K562 (cell line): ENCODE results near the gene COG2. TPM values are rescaled to one million over a fixed set of nuclear protein-coding genes. Genes with fewer than 3 reads are reported as not detected.
A peak's percentile ranks its signal among the peaks of the same experiment; 100 is the strongest.

Experiments used
- CBFB ChIP-seq: sonication (generic); formaldehyde crosslinking; IDR thresholded peaks from 2 replicates; pipeline ENCODE4 v1.4.0; 2020; ENCODE audit warnings: mild to moderate bottlenecking, missing genetic modification reagents
- CREB1 ChIP-seq, 2 experiments: sonication (generic) in 1 of 2; formaldehyde crosslinking in 1 of 2; IDR thresholded peaks; 2 replicates each; pipeline versions ENCODE4 v1.6.1 to v1.8.0; 2012 to 2022; ENCODE audit warnings: inconsistent platforms in 1 of 2, mild to moderate bottlenecking in 1 of 2, missing genetic modification reagents in 1 of 2, moderate library complexity in 1 of 2
- E2F4 ChIP-seq: sonication (generic); formaldehyde crosslinking; IDR thresholded peaks from 2 replicates; pipeline ENCODE4 v1.8.0; 2022; ENCODE audit warnings: mild to moderate bottlenecking, low read depth, missing genetic modification reagents
- GTF3C2 ChIP-seq: IDR thresholded peaks from 3 replicates; pipeline ENCODE4 v1.6.1; 2011; ENCODE audit warnings: borderline replicate concordance, mild to moderate bottlenecking, moderate library complexity; ENCODE audit not compliant: insufficient read length; ENCODE audit errors: extremely low read depth
- IRF2 ChIP-seq: sonication (generic); formaldehyde crosslinking; IDR thresholded peaks from 2 replicates; pipeline ENCODE4 v1.8.1; 2022; ENCODE audit warnings: mild to moderate bottlenecking, missing genetic modification reagents
- MAZ ChIP-seq, 2 experiments: fragments of 450-650 bp in 1 of 2; sonication (generic) in 1 of 2; formaldehyde crosslinking; IDR thresholded peaks in 1 of 2; conservative IDR thresholded peaks in 1 of 2; 2 replicates each; pipeline versions ENCODE4 v1.4.0 to v1.5.0; 2020; ENCODE audit warnings: mild to moderate bottlenecking in 1 of 2, missing genetic modification reagents in 1 of 2
- PHB ChIP-seq: fragments of 250-450 bp; sonication (Bioruptor Pico); IDR thresholded peaks from 2 replicates; pipeline ENCODE4 v1.5.0; 2021
- PHF20 ChIP-seq: fragments of 450-650 bp; IDR thresholded peaks from 2 replicates; pipeline ENCODE4 v1.6.1; 2018; ENCODE audit not compliant: partially characterized antibody
- PRDM10 ChIP-seq: fragments of 450-650 bp; IDR thresholded peaks from 2 replicates; pipeline ENCODE4 v1.6.1; 2018; ENCODE audit not compliant: partially characterized antibody
- PREB ChIP-seq: sonication (generic); formaldehyde crosslinking; IDR thresholded peaks from 2 replicates; pipeline ENCODE4 v1.8.1; 2023; ENCODE audit warnings: mild to moderate bottlenecking, missing genetic modification reagents
- RAD51 ChIP-seq: fragments of 450-650 bp; IDR thresholded peaks from 2 replicates; pipeline ENCODE4 v1.7.1; 2016; ENCODE audit warnings: low read depth, mild to moderate bottlenecking, borderline replicate concordance
- SIN3A ChIP-seq, 2 experiments: fragments of 150-350 bp in 1 of 2; IDR thresholded peaks; 2 replicates each; pipeline ENCODE4 v1.6.1; 2011 to 2016; ENCODE audit warnings: borderline replicate concordance in 2 of 2, low read depth in 2 of 2, low read length in 2 of 2, mild to moderate bottlenecking in 2 of 2, moderate library complexity in 2 of 2; ENCODE audit not compliant: control insufficient read depth in 1 of 2
- SIX5 ChIP-seq, 2 experiments: IDR thresholded peaks; 2 replicates each; pipeline ENCODE4 v1.6.1; 2011; ENCODE audit warnings: low read length in 2 of 2, borderline replicate concordance in 1 of 2, low read depth in 1 of 2, mild to moderate bottlenecking in 1 of 2, moderate library complexity in 1 of 2; ENCODE audit not compliant: insufficient read depth in 1 of 2
- TAF1 ChIP-seq: IDR thresholded peaks from 2 replicates; pipeline ENCODE4 v1.6.1; 2011; ENCODE audit warnings: mild to moderate bottlenecking, low read length, moderate library complexity; ENCODE audit not compliant: insufficient read depth, control insufficient read depth, severe bottlenecking; ENCODE audit errors: extremely low read depth
- TEAD2 ChIP-seq: fragments of 450-650 bp; IDR thresholded peaks from 2 replicates; pipeline ENCODE4 v1.6.1; 2016; ENCODE audit warnings: missing genetic modification characterization, control low read depth, missing compliant biosample characterization
- ZNF282 ChIP-seq: sonication (generic); formaldehyde crosslinking; IDR thresholded peaks from 2 replicates; pipeline ENCODE4 v1.8.1; 2023; ENCODE audit warnings: missing genetic modification reagents
- polyA plus RNA-seq, 8 experiments: library from polyadenylated mRNA; depleted of rRNA in 4 of 8; stranded (reverse) in 5 of 8; unstranded in 3 of 8; fragments of >200 nt; fragmentation: Nextera tagmentation in 2 of 8; fragmentation: Illumina TruSeq in 1 of 8; extraction: Ambion mirVana in 2 of 8; extraction: Trizol in 1 of 8; gene quantifications; 2 replicates each; pipeline versions ENCODE4 v1.2.1 to v1.2.3, GENCODE V29; 2011 to 2014; ENCODE audit warnings: inconsistent platforms in 1 of 8, missing spikeins in 1 of 8
- total RNA-seq, 7 experiments: library from RNA; depleted of rRNA in 6 of 7; stranded (reverse); fragments of >200 nt in 6 of 7; fragmentation: Illumina TruSeq in 2 of 7; extraction: Trizol in 2 of 7; gene quantifications; 2 replicates each; pipeline versions ENCODE4 v1.2.1 to v1.2.3, GENCODE V29; 2011 to 2021; ENCODE audit warnings: low replicate concordance in 1 of 7

Gene COG2
- total and polyA plus RNA-seq, 9 of the 15 experiments (the other 6 are each of a cell fraction or from before 2014, with no cell fraction given) = 22.0 to 51.7 (median 33.3) TPM

- TF ChIP-seq TAF1 (peak; percentile 68), PHB (CRISPR knock-in tag) (peak; percentile 19; the same call in 1 of the 2 replicates), ZNF282 (peak; percentile 21; the same call in 1 of the 2 replicates), IRF2 (CRISPR knock-in tag) (no peak), PHF20 (peak; percentile 95), PRDM10 (peak; percentile 79), MAZ (CRISPR knock-in tag; conservative IDR thresholded peaks at IDR 0.05 in 1 of 2, IDR thresholded peaks at IDR 0.05 in 1 of 2) (peak; percentile 88 to 97), SIN3A (IDR thresholded peaks at IDR 0.05; ENCODE audit: borderline replicate concordance in 2 of 2, control insufficient read depth in 1 of 2, low read depth in 2 of 2, low read length in 2 of 2) (peak in 1 of 2 experiments; percentile 65; a peak in 2 of 4 replicates), GTF3C2 (no peak), SIX5 (IDR thresholded peaks at IDR 0.05; ENCODE audit: borderline replicate concordance in 1 of 2, insufficient read depth in 1 of 2, low read depth in 1 of 2, low read length in 2 of 2) (peak in 1 of 2 experiments; percentile 32; a peak in 2 of 4 replicates), CREB1 (IDR thresholded peaks at IDR 0.05) (peak; percentile 55; the same call in 1 of the 2 replicates), CREB1 (CRISPR knock-in tag; IDR thresholded peaks at IDR 0.05) (peak; percentile 77), PREB (peak; percentile 6; the same call in 1 of the 2 replicates), RAD51 (no peak), TEAD2 (tag) (no peak), CBFB (CRISPR knock-in tag) (peak; percentile 91; the same call in 1 of the 2 replicates), E2F4 (CRISPR knock-in tag) (peak; percentile 79; the same call in 1 of the 2 replicates)
These were observed at the start of gene COG2 (continued) for GRCh38 chr1:230642263-230642959.
